ENCODE measurements around the gene ADAMTS7.

GRCh38 chr15:78715930-78716329 is 95.3 kb downstream of the ADAMTS7 start:
- TF ChIP-seq POLR2A (IDR thresholded peaks at IDR 0.05) (no peak), EP300 (IDR thresholded peaks at IDR 0.05) (no peak), CTCF (IDR thresholded peaks at IDR 0.05) (no peak), POLR2AphosphoS5 (IDR thresholded peaks at IDR 0.05) (no peak)
